Esophagus squamous epithelium (tissue), 5 donors: ENCODE results near the gene PANK4. TPM values are rescaled to one million over a fixed set of nuclear protein-coding genes. Genes with fewer than 3 reads are reported as not detected.

Source experiments
- DNase-seq: peaks from one replicate; lab custom pipeline; 2025; lab: John Stamatoyannopoulos, UW
- H3K27ac ChIP-seq, 4 donors: fragments of 200-600 bp; sonication (generic); one replicate each; pipeline ENCODE4 v1.5.1; 2016 to 2019; ENCODE audit warnings: mild to moderate bottlenecking in 1 of 4
- H3K27me3 ChIP-seq, 4 donors: fragments of 200-600 bp; sonication (generic); 1 replicate in 3 of 4; 2 replicates in 1 of 4; pipeline versions ENCODE4 v1.5.1 to v1.6.0; 2017 to 2021; ENCODE audit warnings: antibody characterized with exemption in 1 of 4
- H3K36me3 ChIP-seq, 3 donors: fragments of 200-600 bp; sonication (generic); one replicate each; pipeline ENCODE4 v1.5.1; 2016 to 2019
- H3K4me1 ChIP-seq, 3 donors: fragments of 200-600 bp; sonication (generic); one replicate each; pipeline ENCODE4 v1.5.1; 2017 to 2019
- H3K4me3 ChIP-seq, 4 donors: fragments of 200-600 bp; sonication (generic); 1 replicate in 3 of 4; 2 replicates in 1 of 4; pipeline ENCODE4 v1.5.1; 2016 to 2019; ENCODE audit warnings: mild to moderate bottlenecking in 2 of 4, moderate library complexity in 1 of 4
- H3K9me3 ChIP-seq, 3 donors: fragments of 200-600 bp; sonication (generic); one replicate each; pipeline ENCODE4 v1.5.1; 2016 to 2019
- CTCF ChIP-seq, 6 experiments: fragments of 450-650 bp in 4 of 6; fragments of 200-600 bp in 2 of 6; sonication (generic) in 2 of 6; IDR thresholded peaks; one replicate each; pipeline ENCODE4 v1.5.1; 2016 to 2019; ENCODE audit warnings: antibody characterized with exemption in 6 of 6, mild to moderate bottlenecking in 4 of 6, moderate library complexity in 4 of 6
- POLR2A ChIP-seq, 4 donors: fragments of 450-650 bp; IDR thresholded peaks; one replicate each; pipeline ENCODE4 v1.6.1; 2017; ENCODE audit warnings: antibody characterized with exemption in 4 of 4, mild to moderate bottlenecking in 4 of 4, moderate library complexity in 3 of 4
- WGBS, 2 donors: methylation state at CpG; one replicate each; pipeline ENCODE4 v1.1.5; 2018; 5-methylcytosine and 5-hydroxymethylcytosine counted together
- intact Hi-C: fragments of 100-400 bp; cut with DNase I; formaldehyde crosslinking; loops from one replicate; pipeline ENCODE4 v1.15.0; 2022
- total RNA-seq, 4 donors: library from RNA; depleted of rRNA; stranded (reverse); fragments of >200 nt; gene quantifications; one replicate each; pipeline ENCODE4 v1.1.0, GENCODE V29; 2016
- donor health status: DM: yes; HTN: yes; CAD: no.

The PANK4 gene
- total RNA-seq, 4 donors from 2014 or later, result 11.8 to 29.1 (median 17.0) TPM

DNA sequence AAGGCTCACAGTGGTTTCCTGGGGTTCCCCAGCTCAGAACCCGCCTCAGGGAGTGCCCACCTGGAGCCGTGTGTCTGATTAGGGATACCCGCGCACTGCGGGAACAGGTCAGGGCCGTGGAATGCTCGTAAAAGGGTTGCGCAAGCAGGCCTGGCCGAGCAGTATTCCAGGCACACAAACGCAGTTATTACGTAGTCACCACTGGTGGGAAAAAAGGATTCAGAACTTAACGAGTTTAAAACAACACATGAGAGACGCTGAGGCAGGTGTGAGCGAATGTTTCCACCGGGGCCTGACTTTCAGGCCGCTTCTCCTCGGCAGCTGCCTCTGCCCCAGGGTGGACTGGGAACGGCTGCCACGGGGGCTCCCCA lies 32.1 kb downstream of the PANK4 start:
- no peak for TF ChIP-seq CTCF (IDR thresholded peaks at IDR 0.05)
- TF ChIP-seq POLR2A (IDR thresholded peaks at IDR 0.05), result no peak
- Histone ChIP-seq H3K9me3 (no peaks in the 10 kb centered on the region), H3K4me1 (no peaks in the 10 kb centered on the region), H3K27me3 (peaks cover 0 to 8% (median 0%) of the 10 kb centered on the region in 4 donors), H3K27ac (no peak overlapping the region), H3K36me3 (peaks cover 0 to 39% (median 0%) of the 10 kb centered on the region in 3 donors), H3K4me3 (no peak overlapping the region)
- intact Hi-C loops, result no loop called here
- no peak for DNase-seq
- 53 to 54% methylated on average over 16 to 19 of the region's 19 CpGs for WGBS, 2 donors

DNA sequence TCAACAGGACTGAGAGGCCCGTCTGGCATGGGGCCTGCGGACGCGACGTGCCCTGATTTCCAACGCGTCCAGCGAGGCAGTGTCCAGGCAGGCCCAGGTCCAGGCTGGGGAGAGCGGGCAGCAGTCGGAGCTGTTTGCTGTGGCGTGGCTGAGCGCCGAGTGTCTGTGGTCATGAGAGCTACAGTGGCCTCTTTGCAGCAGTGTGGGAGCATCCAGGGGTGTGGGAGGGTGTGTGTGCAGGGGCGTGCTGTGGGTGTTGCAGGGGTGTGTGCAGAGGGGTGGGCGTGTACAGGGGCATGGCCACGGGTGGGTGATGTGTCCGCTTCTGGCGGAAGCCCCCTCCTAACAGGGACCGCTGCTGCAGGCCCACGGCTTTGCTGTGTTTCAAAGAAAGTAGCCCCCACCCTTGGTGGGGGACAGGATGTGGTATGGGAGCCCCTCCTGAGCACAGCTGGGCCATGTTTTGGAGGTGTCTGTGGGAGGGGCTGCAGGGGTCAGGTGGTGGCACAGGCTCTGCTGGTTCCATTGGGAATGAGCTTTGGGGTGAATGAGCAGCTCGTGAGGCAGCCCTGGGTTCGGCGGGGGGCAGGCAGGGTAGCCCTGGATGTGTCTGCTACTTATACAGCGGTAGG lies 32.6 kb downstream of the PANK4 start:
- H3K9me3 ChIP-seq, result no peaks in the 10 kb centered on the region
- no peak for TF ChIP-seq POLR2A (IDR thresholded peaks at IDR 0.05)
- no peak for TF ChIP-seq CTCF (IDR thresholded peaks at IDR 0.05)
- H3K4me3 ChIP-seq, result no peak overlapping the region
- peaks cover 0 to 3% (median 0%) of the 10 kb centered on the region in 4 donors for H3K27me3 ChIP-seq
- no peak overlapping the region for H3K27ac ChIP-seq
- no peak for DNase-seq
- peaks cover 0 to 41% (median 0%) of the 10 kb centered on the region in 3 donors for H3K36me3 ChIP-seq
- intact Hi-C loops, result no loop called here
- H3K4me1 ChIP-seq, result no peaks in the 10 kb centered on the region
- WGBS, 2 donors, result 48 to 78% methylated on average over 4 to 7 of the region's 24 CpGs

- Histone ChIP-seq H3K36me3 (peaks cover 0 to 47% (median 0%) of the 10 kb centered on the region in 3 donors), H3K27ac (no peak overlapping the region), H3K4me3 (no peak overlapping the region), H3K4me1 (no peaks in the 10 kb centered on the region), H3K9me3 (peaks cover 0 to 4% (median 0%) of the 10 kb centered on the region in 3 donors), H3K27me3 (no peaks in the 10 kb centered on the region)
- DNase-seq, result no peak
- intact Hi-C loops, result no loop called here
- 62% methylated on average over 4 of the region's 19 CpGs; no CpG with 5 or more reads in 1 of the 2 donors for WGBS, 2 donors
- TF ChIP-seq POLR2A (IDR thresholded peaks at IDR 0.05), result no peak
Observed at GRCh38 chr1:2493218-2493617, 33.2 kb downstream of the PANK4 start.

GRCh38 chr1:2492091-2492490 lies 34.3 kb downstream of the PANK4 start:
- Histone ChIP-seq H3K4me3 (no peak overlapping the region), H3K27ac (no peak overlapping the region), H3K9me3 (peaks cover 0 to 13% (median 0%) of the 10 kb centered on the region in 3 donors), H3K36me3 (peaks cover 0 to 58% (median 0%) of the 10 kb centered on the region in 3 donors), H3K4me1 (no peaks in the 10 kb centered on the region), H3K27me3 (no peaks in the 10 kb centered on the region)
- intact Hi-C loops, result no loop called here
- TF ChIP-seq CTCF (IDR thresholded peaks at IDR 0.05), result no peak
- no peak for TF ChIP-seq POLR2A (IDR thresholded peaks at IDR 0.05)
- no peak for DNase-seq
- WGBS, 2 donors, result no CpG with 5 or more reads among the region's 13 CpGs

DNA sequence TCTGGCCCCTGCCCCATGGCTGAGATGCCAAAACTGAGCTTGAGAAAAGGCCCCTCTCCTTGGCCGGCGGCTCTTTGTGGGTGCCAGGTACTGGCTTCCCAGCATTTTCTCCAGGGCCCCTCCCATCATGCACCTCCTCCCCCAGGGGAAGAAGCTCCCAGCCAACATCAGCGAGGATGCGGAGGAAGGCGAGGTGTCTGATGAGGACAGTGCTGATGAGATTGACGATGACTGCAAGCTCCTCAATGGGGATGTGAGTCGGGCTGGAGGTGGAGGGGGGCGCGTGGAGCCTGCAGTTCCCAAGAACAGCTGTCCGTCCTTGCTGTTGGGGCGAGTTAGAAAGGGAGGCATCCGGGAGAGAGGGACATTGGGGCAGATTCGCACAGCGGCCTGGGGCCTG lies 36.8 kb downstream of the PANK4 start:
- no peaks in the 10 kb centered on the region for H3K27me3 ChIP-seq
- no peak for DNase-seq
- H3K4me3 ChIP-seq, result no peak overlapping the region
- no peaks in the 10 kb centered on the region for H3K4me1 ChIP-seq
- TF ChIP-seq POLR2A (IDR thresholded peaks at IDR 0.05), result no peak
- TF ChIP-seq CTCF (IDR thresholded peaks at IDR 0.05), result no peak
- H3K36me3 ChIP-seq, result peaks cover 0 to 83% (median 0%) of the 10 kb centered on the region in 3 donors
- H3K9me3 ChIP-seq, result peaks cover 0 to 13% (median 0%) of the 10 kb centered on the region in 3 donors
- WGBS, 2 donors, result 86 to 100% methylated on average over 1 to 8 of the region's 14 CpGs
- intact Hi-C loops, result no loop called here
- H3K27ac ChIP-seq, result no peak overlapping the region
